Osteocyte (in vitro differentiated cells): ENCODE data around the gene C2CD2. TPM values are rescaled to one million over a fixed set of nuclear protein-coding genes. Genes with fewer than 3 reads are reported as not detected.

ENCODE experiments used
- DNase-seq: peaks from one replicate; pipeline ENCODE4 v3.0.0; 2021; ENCODE audit warnings: mixed read lengths; ENCODE audit not compliant: unreplicated experiment; ENCODE audit errors: extremely low spot score
- H3K27ac Mint-ChIP-seq: one replicate; pipeline ENCODE4 v1.8.0; 2021; ENCODE audit warnings: mild to moderate bottlenecking, mixed read lengths; ENCODE audit not compliant: unreplicated experiment
- H3K27me3 Mint-ChIP-seq: one replicate; pipeline ENCODE4 v1.8.0; 2021; ENCODE audit warnings: mixed read lengths; ENCODE audit not compliant: unreplicated experiment
- H3K36me3 Mint-ChIP-seq: one replicate; pipeline ENCODE4 v1.8.0; 2021; ENCODE audit warnings: mixed read lengths; ENCODE audit not compliant: unreplicated experiment
- H3K4me1 Mint-ChIP-seq: one replicate; pipeline ENCODE4 v1.8.0; 2021; ENCODE audit warnings: mixed read lengths; ENCODE audit not compliant: unreplicated experiment
- H3K4me3 Mint-ChIP-seq: one replicate; pipeline ENCODE4 v1.8.0; 2021; ENCODE audit warnings: mild to moderate bottlenecking, moderate library complexity, mixed read lengths; ENCODE audit not compliant: unreplicated experiment
- H3K9me3 Mint-ChIP-seq: one replicate; pipeline ENCODE4 v1.8.0; 2021; ENCODE audit warnings: mixed read lengths; ENCODE audit not compliant: unreplicated experiment
- CTCF ChIP-seq: fragments of 200-600 bp; sonication (generic); IDR thresholded peaks from 2 replicates; pipeline ENCODE4 v1.5.0; 2021; ENCODE audit warnings: antibody characterized with exemption, mild to moderate bottlenecking, moderate library complexity
- total RNA-seq: library from RNA; stranded (reverse); gene quantifications from 2 replicates; pipeline ENCODE4 v1.2.1, GENCODE V29; 2021

Gene C2CD2
- total RNA-seq, 1 donor from 2014 or later = 19.4 TPM

GRCh38 chr21:41850085-41850484 lies 103.7 kb downstream of the C2CD2 start:
- TF ChIP-seq CTCF = no peak
- Mint-ChIP-seq H3K9me3 (no peaks in the 10 kb centered on the region), H3K4me3 (no peak overlapping the region)

GRCh38 chr21:41848958-41849580 lies 104.7 kb downstream of the C2CD2 start:
- Mint-ChIP-seq H3K4me1 (no peaks in the 10 kb centered on the region), H3K9me3 (no peaks in the 10 kb centered on the region), H3K36me3 (peaks cover 12% of the 10 kb centered on the region), H3K27me3 (no peaks in the 10 kb centered on the region), H3K27ac (no peak overlapping the region), H3K4me3 (no peak overlapping the region)
- DNase-seq = no peak
- TF ChIP-seq CTCF = no peak

More at GRCh38 chr21:41850085-41850484, 103.7 kb downstream of the C2CD2 start:
- no peak for DNase-seq
- Mint-ChIP-seq H3K27me3 (no peaks in the 10 kb centered on the region), H3K27ac (no peak overlapping the region), H3K4me1 (no peaks in the 10 kb centered on the region), H3K36me3 (peaks cover 20% of the 10 kb centered on the region)

DNA sequence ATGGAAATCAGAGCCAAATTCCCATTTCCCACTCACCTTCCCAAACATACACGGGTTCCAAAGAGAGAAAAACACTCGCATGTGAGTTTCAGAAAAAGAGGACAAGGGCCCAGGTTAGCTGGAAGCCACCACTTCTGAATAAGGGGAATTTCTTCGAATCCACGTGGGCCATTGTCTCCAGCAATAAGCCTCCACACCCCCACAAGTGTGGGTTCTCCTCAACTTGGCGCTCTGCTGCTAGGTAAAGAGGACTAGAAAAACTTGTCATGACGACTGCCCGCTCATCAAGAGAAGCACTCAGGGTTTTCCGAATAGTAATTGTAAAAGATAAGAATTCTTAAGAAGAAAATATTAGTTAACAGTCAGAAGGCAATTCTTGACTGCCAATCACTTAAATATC lies 105.3 kb downstream of the C2CD2 start:
- H3K4me1 Mint-ChIP-seq = no peaks in the 10 kb centered on the region
- no peak for TF ChIP-seq CTCF

DNA sequence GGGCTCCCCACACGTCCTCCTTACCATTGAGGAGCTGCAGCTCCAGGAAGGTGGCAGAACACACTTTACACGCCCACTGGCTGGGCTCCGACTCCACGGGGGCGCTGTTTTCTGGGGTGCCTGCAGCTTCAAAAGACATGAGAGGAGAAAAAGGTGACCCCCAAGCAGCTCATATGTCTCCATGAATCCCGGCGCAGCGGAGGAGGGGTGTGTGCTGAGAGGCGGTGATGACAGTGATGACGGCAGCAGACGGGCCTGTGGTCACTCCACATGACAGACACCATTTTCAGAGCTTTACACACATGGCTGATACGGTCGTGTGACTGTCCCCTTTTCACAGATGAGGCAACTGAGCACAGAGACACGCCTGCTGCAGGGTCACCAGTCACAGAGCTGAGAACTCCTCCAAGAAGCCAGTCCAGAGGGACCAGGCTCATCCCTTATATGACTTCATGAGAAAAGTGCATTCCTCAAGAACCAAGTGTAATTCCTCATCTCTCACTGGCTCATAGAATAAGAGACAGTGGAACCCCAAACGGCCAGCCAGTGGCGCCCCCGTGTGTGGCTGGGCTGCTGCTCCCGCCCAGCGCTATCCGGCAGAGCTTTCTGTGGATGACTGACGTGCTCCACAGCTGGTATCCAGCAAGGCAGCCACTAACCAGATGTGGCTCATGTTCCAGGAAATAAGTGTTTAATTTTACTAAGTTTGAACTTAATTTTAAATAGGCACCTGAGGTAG lies 106.6 kb downstream of the C2CD2 start:
- no peak for TF ChIP-seq CTCF
- no peaks in the 10 kb centered on the region for H3K9me3 Mint-ChIP-seq
- no peaks in the 10 kb centered on the region for H3K27me3 Mint-ChIP-seq
- no peaks in the 10 kb centered on the region for H3K4me1 Mint-ChIP-seq
- peaks cover 12% of the 10 kb centered on the region for H3K36me3 Mint-ChIP-seq
- no peak overlapping the region for H3K4me3 Mint-ChIP-seq
- no peak for DNase-seq
- H3K27ac Mint-ChIP-seq = no peak overlapping the region

More for the DNA sequence above, 105.3 kb downstream of the C2CD2 start:
- Mint-ChIP-seq H3K36me3 (peaks cover 8% of the 10 kb centered on the region), H3K27me3 (no peaks in the 10 kb centered on the region), H3K4me3 (no peak overlapping the region), H3K9me3 (no peaks in the 10 kb centered on the region), H3K27ac (no peak overlapping the region)
- DNase-seq = no peak

DNA sequence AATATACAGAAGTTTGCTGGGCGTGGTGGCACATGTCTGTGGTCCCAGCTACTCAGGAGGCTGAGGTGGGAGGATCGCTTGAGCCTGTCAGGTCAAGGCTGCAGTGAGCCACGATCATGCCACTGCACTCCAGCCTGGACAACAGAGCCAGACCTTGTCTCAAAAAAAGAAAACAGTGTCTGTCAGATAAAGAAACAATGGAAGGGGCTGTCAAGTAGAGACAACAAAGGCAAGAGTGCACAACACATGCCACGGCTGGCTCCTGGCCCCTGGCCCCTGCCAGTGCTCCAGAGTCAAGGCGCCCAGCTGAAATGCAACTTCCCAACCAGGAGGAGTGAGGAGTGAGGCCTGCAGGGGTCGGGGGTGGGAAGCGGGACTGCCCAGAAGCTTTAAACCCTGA lies 107.3 kb downstream of the C2CD2 start:
- no peaks in the 10 kb centered on the region for H3K4me1 Mint-ChIP-seq
- peaks cover 12% of the 10 kb centered on the region for H3K36me3 Mint-ChIP-seq
- no peak for TF ChIP-seq CTCF
- no peaks in the 10 kb centered on the region for H3K9me3 Mint-ChIP-seq
- H3K4me3 Mint-ChIP-seq = no peak overlapping the region
- H3K27ac Mint-ChIP-seq = no peak overlapping the region
- H3K27me3 Mint-ChIP-seq = no peaks in the 10 kb centered on the region
- DNase-seq = no peak
